ENCODE measurements around the gene RGS3. TPM values are rescaled to one million over a fixed set of nuclear protein-coding genes. Genes with fewer than 3 reads are reported as not detected.

Gene RGS3
- polyA plus RNA-seq, 4 donors, result 35.5 to 45.7 (median 43.6) TPM

DNA sequence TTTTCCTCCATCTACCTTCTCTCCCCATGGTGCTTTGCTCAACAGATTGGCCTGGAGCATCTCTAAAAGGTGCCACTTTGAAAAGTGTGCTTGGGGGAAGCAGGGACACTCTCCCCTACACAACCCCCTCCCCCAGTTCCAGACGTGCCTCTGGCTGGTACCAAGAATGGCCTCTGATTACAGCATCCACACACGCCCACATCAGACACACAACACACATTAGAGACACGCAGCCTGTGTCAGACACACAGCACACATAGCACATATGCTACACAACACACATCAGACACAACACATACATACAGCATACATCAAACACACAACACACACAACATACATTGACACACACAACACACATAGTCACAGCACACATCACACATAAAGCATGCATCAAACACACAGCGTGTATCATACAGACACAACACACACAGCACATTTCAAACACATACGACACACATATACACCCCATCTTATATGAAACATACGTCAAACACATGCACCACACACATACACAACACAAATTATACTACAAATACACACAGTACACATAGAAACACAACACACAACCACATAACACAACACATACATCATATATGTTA is 150.4 kb downstream of the RGS3 start:
- no peak for DNase-seq (ENCODE audit: low read depth in 4 of 4, low spot score in 3 of 4)

DNA sequence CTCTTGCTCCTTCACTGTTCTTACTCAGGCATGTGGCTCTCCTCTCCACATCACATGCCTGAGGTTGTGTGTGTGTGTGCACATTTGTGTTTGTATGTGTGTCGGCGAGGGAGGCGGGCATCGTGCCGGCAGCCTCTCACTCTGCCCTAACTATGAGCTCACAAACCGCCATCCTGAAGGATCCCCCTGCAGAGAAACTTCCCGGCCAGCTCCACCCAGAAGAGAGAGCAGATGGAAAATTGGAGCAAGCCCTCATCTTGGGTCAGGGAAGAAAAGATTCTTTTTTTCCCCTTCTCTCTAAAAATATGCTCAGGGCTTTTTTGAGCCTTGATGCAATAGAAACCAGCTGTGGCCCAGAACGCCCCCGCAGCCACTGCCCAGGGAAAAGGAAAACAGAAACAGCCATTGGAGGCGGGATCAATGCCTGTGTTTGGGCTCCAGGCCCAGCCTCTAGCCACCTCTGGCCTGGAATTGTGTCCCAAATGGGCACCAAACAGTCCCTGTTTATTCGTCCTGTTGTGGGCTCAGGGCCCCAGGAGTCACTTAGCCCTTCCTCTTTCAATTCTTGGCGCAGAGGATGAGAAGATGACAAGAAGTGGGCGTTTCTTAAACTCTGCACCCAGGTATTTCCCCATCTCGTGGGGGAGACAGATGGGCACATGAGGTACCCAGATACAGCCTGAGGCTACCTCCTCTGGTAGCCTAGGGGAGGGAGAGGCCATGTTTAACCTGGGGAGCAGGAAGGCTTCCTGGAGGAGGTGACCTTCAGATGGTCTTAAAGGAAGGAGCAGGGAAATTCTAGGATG is 151.5 kb downstream of the RGS3 start:
- DNase-seq (ENCODE audit: low read depth in 4 of 4, low spot score in 3 of 4), result no peak

- no peak for DNase-seq (ENCODE audit: low read depth in 4 of 4, low spot score in 3 of 4)
Observed at GRCh38 chr9:113616116-113616515, 152.6 kb downstream of the RGS3 start.

GRCh38 chr9:113616621-113617496 is 153.3 kb downstream of the RGS3 start:
- DNase-seq (ENCODE audit: low read depth in 4 of 4, low spot score in 3 of 4), result no peak

GRCh38 chr9:113617550-113617949 is 154.0 kb downstream of the RGS3 start:
- DNase-seq (ENCODE audit: low read depth in 4 of 4, low spot score in 3 of 4), result no peak

DNA sequence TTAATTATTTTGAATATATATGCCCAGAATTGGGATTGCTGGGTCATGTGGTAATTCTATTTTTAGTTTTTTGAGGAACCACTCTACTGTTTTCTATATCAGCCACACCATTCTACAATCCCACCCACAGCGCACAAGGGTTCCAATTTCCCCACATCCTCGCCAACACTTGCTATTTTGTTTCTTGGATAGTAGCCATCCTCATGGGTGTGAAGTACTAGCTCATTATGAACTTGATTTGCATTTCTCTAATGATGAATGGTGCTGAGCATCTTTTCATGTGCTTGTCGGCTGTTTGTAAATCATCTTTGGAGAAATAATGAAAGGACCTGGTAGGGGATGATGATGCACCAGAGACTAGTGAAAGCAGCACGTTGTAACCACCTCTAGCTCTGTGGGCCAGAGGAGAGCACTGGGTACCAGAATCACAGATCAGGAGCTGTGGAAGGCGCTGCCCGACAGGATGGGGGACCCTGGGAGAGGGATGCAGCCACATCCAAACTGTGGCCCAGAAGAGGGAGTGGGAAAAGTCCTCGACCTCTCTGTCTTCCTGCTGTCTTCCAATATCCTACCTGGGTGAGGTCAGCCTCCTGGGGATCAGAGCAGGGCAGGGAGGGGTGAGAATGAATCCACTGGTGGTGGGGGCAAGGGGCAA is 155.4 kb downstream of the RGS3 start:
- DNase-seq (ENCODE audit: low read depth in 4 of 4, low spot score in 3 of 4), result no peak

- no peak for DNase-seq (ENCODE audit: low read depth in 4 of 4, low spot score in 3 of 4)
Observed at GRCh38 chr9:113619491-113620376, 156.2 kb downstream of the RGS3 start.

- peak in 2 of 4 donors; percentile 80 to 83 for DNase-seq (ENCODE audit: low read depth in 4 of 4, low spot score in 3 of 4)
Observed at GRCh38 chr9:113620377-113621161, 157.0 kb downstream of the RGS3 start.

- DNase-seq (ENCODE audit: low read depth in 4 of 4, low spot score in 3 of 4), result no peak
Observed at GRCh38 chr9:113621309-113621791, 157.8 kb downstream of the RGS3 start.

DNA sequence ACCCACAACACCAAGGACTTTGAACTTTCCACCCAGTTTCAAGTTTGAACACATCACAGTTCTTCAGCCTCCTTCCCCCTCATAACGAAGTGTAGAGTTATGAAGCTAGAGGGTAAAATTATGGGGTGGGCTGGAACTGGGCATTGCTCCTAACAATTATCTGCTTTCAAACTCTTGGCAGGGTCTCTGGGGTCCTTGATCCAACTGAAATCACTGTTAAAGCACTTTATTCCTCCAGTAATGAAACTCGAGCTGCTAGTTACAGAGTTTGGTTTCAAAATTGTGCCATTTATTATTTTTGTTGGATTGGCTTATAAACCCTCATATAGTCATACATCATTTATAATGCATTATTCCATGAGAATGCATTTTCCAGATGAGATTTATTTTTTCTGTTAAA is 158.5 kb downstream of the RGS3 start:
- no peak for DNase-seq (ENCODE audit: low read depth in 4 of 4, low spot score in 3 of 4)

- no peak for DNase-seq (ENCODE audit: low read depth in 4 of 4, low spot score in 3 of 4)
Observed at GRCh38 chr9:113622600-113623400, 159.3 kb downstream of the RGS3 start.

- DNase-seq (ENCODE audit: low read depth in 4 of 4, low spot score in 3 of 4), result no peak
Observed at GRCh38 chr9:113623851-113624485, 160.4 kb downstream of the RGS3 start.

- DNase-seq (ENCODE audit: low read depth in 4 of 4, low spot score in 3 of 4), result no peak
Observed at GRCh38 chr9:113624721-113625120, 161.2 kb downstream of the RGS3 start.

- no peak for DNase-seq (ENCODE audit: low read depth in 4 of 4, low spot score in 3 of 4)
Observed at GRCh38 chr9:113625486-113625885, 162.0 kb downstream of the RGS3 start.

GRCh38 chr9:113626735-113627495 is 163.4 kb downstream of the RGS3 start:
- no peak for DNase-seq (ENCODE audit: low read depth in 4 of 4, low spot score in 3 of 4)

DNA sequence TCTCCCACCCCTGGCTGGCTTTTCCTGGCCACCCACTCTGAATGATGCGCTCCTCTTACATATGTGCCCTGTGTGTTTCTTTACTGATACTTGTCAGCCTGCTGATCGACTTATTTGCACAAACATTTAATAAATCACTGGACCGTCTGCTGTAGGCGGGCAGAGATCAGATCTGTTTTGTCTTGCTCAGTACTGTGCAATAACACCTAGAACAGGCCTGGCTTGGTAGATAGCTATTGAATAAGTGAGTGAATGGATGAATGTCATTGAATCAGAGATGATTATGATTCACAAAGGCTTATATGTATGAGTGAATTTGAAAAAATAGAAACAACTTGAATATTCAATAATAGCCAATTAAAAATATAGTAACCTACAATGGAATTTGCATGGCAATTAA is 165.1 kb downstream of the RGS3 start:
- no peak for DNase-seq (ENCODE audit: low read depth in 4 of 4, low spot score in 3 of 4)
